Thoracic aorta (tissue), 2 donors: ENCODE data around the gene TGM4. TPM values are rescaled to one million over a fixed set of nuclear protein-coding genes. Genes with fewer than 3 reads are reported as not detected.

Experiments used
- ATAC-seq: fragments of 150-250 bp; one replicate; pipeline ENCODE4 v1.8.0; 2017; ENCODE audit warnings: low read depth; ENCODE audit not compliant: insufficient number of reproducible peaks, low FRiP score
- DNase-seq: peaks from one replicate; pipeline ENCODE4 v3.0.0-alpha.2; 2020; ENCODE audit warnings: low spot score
- H3K27ac ChIP-seq, 2 donors: fragments of 200-600 bp; sonication (generic); 1 replicate in 1 of 2; 2 replicates in 1 of 2; pipeline ENCODE4 v1.5.1; 2016; ENCODE audit warnings: mild to moderate bottlenecking in 2 of 2, moderate library complexity in 2 of 2
- H3K27me3 ChIP-seq: fragments of 200-600 bp; sonication (generic); replicated peaks from 2 replicates; pipeline ENCODE4 v1.6.0; 2016; ENCODE audit warnings: mild to moderate bottlenecking; ENCODE audit not compliant: insufficient read depth
- H3K36me3 ChIP-seq: fragments of 200-600 bp; sonication (generic); one replicate; pipeline ENCODE4 v1.5.1; 2016
- H3K4me1 ChIP-seq, 2 donors: fragments of 200-600 bp; sonication (generic); 1 replicate in 1 of 2; 2 replicates in 1 of 2; pipeline versions ENCODE4 v1.5.1 to v1.6.0; 2016; ENCODE audit warnings: low read depth in 2 of 2, mild to moderate bottlenecking in 1 of 2; ENCODE audit not compliant: control insufficient read depth in 1 of 2
- H3K4me3 ChIP-seq: fragments of 200-600 bp; sonication (generic); 2 replicates; pipeline ENCODE4 v1.5.1; 2016; ENCODE audit warnings: mild to moderate bottlenecking
- H3K9me3 ChIP-seq: fragments of 200-600 bp; sonication (generic); 2 replicates; pipeline ENCODE4 v1.5.1; 2016
- CTCF ChIP-seq: fragments of 200-600 bp; sonication (generic); IDR thresholded peaks from one replicate; pipeline ENCODE4 v1.5.1; 2019; ENCODE audit warnings: antibody characterized with exemption
- total RNA-seq, 2 donors: library from RNA; depleted of rRNA; stranded (reverse); fragments of >200 nt; gene quantifications; one replicate each; pipeline versions ENCODE4 v1.1.0 to v1.2.3, GENCODE V29; 2016

The TGM4 gene
- total RNA-seq, 2 donors from 2014 or later, result not detected

GRCh38 chr3:44957986-44958385, 83.6 kb downstream of the TGM4 start:
- peaks cover 12% of the 10 kb centered on the region for H3K36me3 ChIP-seq
- H3K4me3 ChIP-seq, result no peak overlapping the region
- H3K9me3 ChIP-seq, result no peaks in the 10 kb centered on the region
- DNase-seq, result no peak
- no peak overlapping the region for H3K27ac ChIP-seq
- no peaks in the 10 kb centered on the region for H3K27me3 ChIP-seq
- ATAC-seq, result no peak
- no peak for TF ChIP-seq CTCF
- H3K4me1 ChIP-seq, result no peaks in the 10 kb centered on the region

GRCh38 chr3:44958386-44958785, 84.0 kb downstream of the TGM4 start:
- no peak for TF ChIP-seq CTCF
- no peak for ATAC-seq
- Histone ChIP-seq H3K4me3 (no peak overlapping the region), H3K4me1 (no peaks in the 10 kb centered on the region), H3K27ac (no peak overlapping the region), H3K36me3 (peaks cover 12% of the 10 kb centered on the region), H3K27me3 (no peaks in the 10 kb centered on the region), H3K9me3 (no peaks in the 10 kb centered on the region)
- DNase-seq, result no peak

GRCh38 chr3:44960387-44961026, 86.1 kb downstream of the TGM4 start:
- TF ChIP-seq CTCF, result no peak
- Histone ChIP-seq H3K27me3 (no peaks in the 10 kb centered on the region), H3K4me3 (no peak overlapping the region), H3K27ac (no peak overlapping the region), H3K36me3 (peaks cover 12% of the 10 kb centered on the region), H3K4me1 (no peaks in the 10 kb centered on the region), H3K9me3 (no peaks in the 10 kb centered on the region)
- ATAC-seq (no peak), DNase-seq (no peak)

GRCh38 chr3:44961888-44962287, 87.5 kb downstream of the TGM4 start:
- DNase-seq (no peak), ATAC-seq (no peak)
- H3K4me1 ChIP-seq, result no peaks in the 10 kb centered on the region
- no peak overlapping the region for H3K27ac ChIP-seq
- H3K36me3 ChIP-seq, result peaks cover 12% of the 10 kb centered on the region
- H3K4me3 ChIP-seq, result no peak overlapping the region
- TF ChIP-seq CTCF, result no peak
- H3K9me3 ChIP-seq, result no peaks in the 10 kb centered on the region
- no peaks in the 10 kb centered on the region for H3K27me3 ChIP-seq

- ATAC-seq (no peak), DNase-seq (no peak)
- peaks cover 9% of the 10 kb centered on the region for H3K36me3 ChIP-seq
- H3K27me3 ChIP-seq, result no peaks in the 10 kb centered on the region
- H3K9me3 ChIP-seq, result no peaks in the 10 kb centered on the region
- no peak overlapping the region for H3K4me3 ChIP-seq
- H3K4me1 ChIP-seq, result no peaks in the 10 kb centered on the region
- H3K27ac ChIP-seq, result no peak overlapping the region
- TF ChIP-seq CTCF, result no peak
Measured at GRCh38 chr3:44962621-44963393, 88.4 kb downstream of the TGM4 start.
